Measurements from ENCODE around the gene NHLH1.

NHLH1 gene

GRCh38 chr1:160366731-160367515 is at the start of gene NHLH1:
NHLH1 (plus strand) TSS chr1:160367071; CDS start chr1:160370732, 3,661 bp downstream.
- H3K4me3 ChIP-seq (replicated peaks; ENCODE audit: low read depth, low read length), result no peak within 1 kb of the TSS
- no peak for TF ChIP-seq CTCF (IDR thresholded peaks at IDR 0.05; ENCODE audit: low read length, missing control alignments)
- DNase-seq (ENCODE audit: low read depth), result no peak

- no peak for DNase-seq (ENCODE audit: low read depth)
- TF ChIP-seq CTCF (IDR thresholded peaks at IDR 0.05; ENCODE audit: low read length, missing control alignments), result no peak
- no peak overlapping the region for H3K4me3 ChIP-seq (replicated peaks; ENCODE audit: low read depth, low read length)
These were observed 44.0 kb upstream of the NHLH1 start for GRCh38 chr1:160322831-160323230.

DNA sequence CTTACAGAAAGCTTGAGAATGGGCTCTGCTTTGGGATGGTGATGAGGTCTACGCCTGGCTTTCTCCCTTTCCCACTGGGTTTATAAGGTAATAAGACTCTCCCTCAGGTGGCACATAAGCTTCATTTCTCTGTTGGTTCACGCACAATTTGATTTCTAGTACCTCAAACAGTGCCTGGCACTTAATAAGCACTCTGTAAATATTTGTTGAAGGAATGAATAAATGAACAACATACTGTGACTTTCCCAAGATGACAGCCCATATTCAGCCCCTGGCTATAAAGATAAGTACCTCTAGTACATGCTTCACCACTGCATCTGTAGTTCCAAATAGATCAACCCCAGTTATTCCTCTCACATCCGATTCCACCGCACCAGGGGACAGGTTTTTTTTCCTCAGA is 41.6 kb upstream of the NHLH1 start:
- H3K4me3 ChIP-seq (replicated peaks; ENCODE audit: low read depth, low read length), result no peak overlapping the region
- no peak for DNase-seq (ENCODE audit: low read depth)
- no peak for TF ChIP-seq CTCF (IDR thresholded peaks at IDR 0.05; ENCODE audit: low read length, missing control alignments)

DNA sequence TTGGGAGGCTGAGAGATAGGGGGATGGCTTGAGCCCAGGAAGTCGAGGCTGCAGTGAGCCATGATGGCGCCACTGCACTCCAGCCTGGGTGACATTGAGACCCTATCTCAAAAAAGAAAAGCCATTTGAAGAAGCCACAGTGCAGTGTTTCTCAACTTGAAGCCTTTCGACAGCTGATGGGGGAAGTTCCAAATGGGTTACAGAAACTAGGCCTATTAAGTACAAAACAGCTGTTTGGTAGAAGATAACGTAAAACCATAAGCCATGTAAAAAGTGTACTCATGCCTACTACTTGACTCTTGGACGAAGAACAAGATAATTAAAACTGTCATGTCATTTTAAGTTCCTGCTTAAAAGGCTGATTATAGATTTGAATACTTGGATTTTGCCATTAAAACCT is 40.5 kb upstream of the NHLH1 start:
- TF ChIP-seq CTCF (IDR thresholded peaks at IDR 0.05; ENCODE audit: low read length, missing control alignments), result no peak
- no peak overlapping the region for H3K4me3 ChIP-seq (replicated peaks; ENCODE audit: low read depth, low read length)
- DNase-seq (ENCODE audit: low read depth), result no peak

DNA sequence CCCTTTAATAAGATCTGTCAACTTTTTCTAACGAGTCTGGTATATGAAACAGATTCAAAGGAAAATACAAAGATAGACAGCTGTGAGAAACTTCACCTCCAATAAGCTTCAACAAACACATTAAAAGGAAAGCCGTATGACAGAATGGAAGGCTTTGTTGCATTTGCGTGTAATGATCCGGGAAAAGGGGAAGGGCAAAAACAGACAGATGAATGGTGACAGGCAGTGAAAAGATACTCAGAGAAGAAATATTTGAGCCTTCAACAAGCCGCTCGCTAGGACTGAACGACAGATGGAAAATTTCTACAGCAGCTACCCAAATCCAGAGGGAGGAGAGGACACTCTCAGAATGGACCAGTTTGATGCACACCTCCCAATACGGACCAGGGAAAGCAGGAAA is 38.7 kb upstream of the NHLH1 start:
- no peak for DNase-seq (ENCODE audit: low read depth)
- TF ChIP-seq CTCF (IDR thresholded peaks at IDR 0.05; ENCODE audit: low read length, missing control alignments), result no peak

DNA sequence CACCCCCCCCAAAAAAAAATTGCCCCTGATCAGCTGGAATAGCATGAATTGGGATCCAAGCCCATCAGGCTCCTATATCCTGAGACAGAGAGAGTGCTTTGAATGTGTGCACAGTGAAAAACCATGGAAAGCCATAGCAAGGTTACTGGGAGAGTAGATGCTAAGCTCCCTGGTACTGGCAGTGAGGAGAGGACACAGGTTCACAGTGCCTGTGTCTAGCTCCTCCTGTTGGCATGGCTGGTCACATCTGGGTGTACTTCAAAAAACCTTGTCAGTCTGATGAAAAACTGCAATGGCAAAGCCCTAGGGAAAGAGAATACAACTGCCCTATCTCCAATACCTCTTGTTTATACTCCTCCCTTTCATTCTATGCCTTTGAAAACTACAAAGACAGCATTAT is 36.8 kb upstream of the NHLH1 start:
- TF ChIP-seq CTCF (IDR thresholded peaks at IDR 0.05; ENCODE audit: low read length, missing control alignments), result no peak
- H3K4me3 ChIP-seq (replicated peaks; ENCODE audit: low read depth, low read length), result no peak overlapping the region
- no peak for DNase-seq (ENCODE audit: low read depth)

More for the DNA sequence above, 38.7 kb upstream of the NHLH1 start:
- no peak overlapping the region for H3K4me3 ChIP-seq (replicated peaks; ENCODE audit: low read depth, low read length)

GRCh38 chr1:160332516-160332915 is 34.4 kb upstream of the NHLH1 start:
- no peak overlapping the region for H3K4me3 ChIP-seq (replicated peaks; ENCODE audit: low read depth, low read length)
- TF ChIP-seq CTCF (IDR thresholded peaks at IDR 0.05; ENCODE audit: low read length, missing control alignments), result no peak
- DNase-seq (ENCODE audit: low read depth), result no peak
